ENCODE data around the gene RPS6KA5. TPM values are rescaled to one million over a fixed set of nuclear protein-coding genes. Genes with fewer than 3 reads are reported as not detected.
A peak's percentile ranks its signal among the peaks of the same experiment; 100 is the strongest.

Gene RPS6KA5
- total and polyA plus RNA-seq, 9 of the 15 experiments (the other 6 are each of a cell fraction or from before 2014, with no cell fraction given) = 0.88 to 7.7 (median 4.7) TPM

DNA sequence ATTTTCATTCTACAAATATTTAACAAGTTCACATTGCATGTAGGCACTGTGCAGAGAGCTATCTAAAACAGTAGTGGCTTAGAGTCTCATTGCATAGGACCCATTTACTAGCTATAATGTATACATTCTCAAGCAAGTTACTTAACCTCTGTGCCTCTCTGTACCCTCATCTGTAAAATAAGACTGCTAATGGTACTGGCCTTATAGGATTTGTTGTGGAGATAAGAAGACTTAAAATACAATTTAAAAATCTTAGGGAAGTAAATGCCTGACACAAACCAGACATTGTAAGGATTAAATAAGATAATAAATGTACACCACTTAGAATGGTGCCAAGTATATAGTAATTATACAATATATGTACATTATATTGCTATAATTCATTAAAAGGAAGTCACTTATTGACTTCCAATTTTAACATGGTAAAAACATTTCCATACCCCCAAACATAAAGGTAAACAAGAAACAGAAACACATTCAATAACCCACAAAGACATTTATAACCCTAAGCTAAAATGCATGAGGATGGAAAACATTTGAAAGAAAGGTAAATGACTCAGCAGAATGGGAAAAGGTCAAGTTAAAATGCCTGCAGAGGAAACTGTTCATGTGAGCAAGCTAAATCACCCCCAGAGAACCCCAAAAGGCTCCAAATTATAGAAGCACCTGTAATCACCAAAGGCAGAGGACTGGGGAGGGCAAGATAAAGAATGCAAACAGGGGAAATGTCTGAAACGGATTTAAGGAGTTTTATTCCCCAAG is 30.8 kb downstream of the RPS6KA5 start:
- Histone ChIP-seq H3K9me1 (ENCODE audit: control insufficient read depth, insufficient read depth, low read length) (no peaks in the 10 kb centered on the region), H3K4me1 (replicated peaks in 1 of 2; ENCODE audit: control insufficient read depth in 2 of 2, insufficient read depth in 2 of 2, low read length in 2 of 2) (peaks cover 0 to 18% of the 10 kb centered on the region in 2 experiments; a peak in 4 of 5 replicates), H3K27ac (ENCODE audit: extremely low read depth, low read depth, low read length) (peak overlapping the region; percentile 67; the same call in 1 of the 3 replicates), H3K4me2 (ENCODE audit: insufficient read depth, low read length) (peak overlapping the region; percentile 37; the same call in 1 of the 2 replicates), H3K27me3 (ENCODE audit: control insufficient read depth in 2 of 2, insufficient read depth in 2 of 2, low read length in 2 of 2) (no peaks in the 10 kb centered on the region), H3K4me3 (no peak overlapping the region), H3K9me3 (replicated peaks; ENCODE audit: control insufficient read depth, insufficient read depth, low read depth, low read length) (no peaks in the 10 kb centered on the region), H3K79me2 (ENCODE audit: control insufficient read depth, insufficient read depth, low read length) (peaks cover 19% of the 10 kb centered on the region; the same call in 2 of the 3 replicates), H3K9ac (ENCODE audit: insufficient read depth in 1 of 2, low read depth in 2 of 2, low read length in 2 of 2) (peak overlapping the region in 1 of 2 experiments; percentile 16; a peak in 1 of 4 replicates), H3K36me3 (ENCODE audit: control insufficient read depth, insufficient read depth, low read length) (no peaks in the 10 kb centered on the region), H2AFZ (ENCODE audit: low read depth, low read length) (peak overlapping the region; percentile 59), H4K20me1 (replicated peaks; ENCODE audit: control insufficient read depth, insufficient read depth, low read length) (no peaks in the 10 kb centered on the region)
- FAIRE-seq = peak; percentile 59
- intact Hi-C loops (cut with micrococcal nuclease) (no loop called here), in situ Hi-C loops (cut with MboI) (no loop called here)
- peak; percentile 65 for ATAC-seq
- ChIA-PET POLR2A (no interaction called here), CTCF (ENCODE audit: low intra/inter-chr PET ratio) (no interaction called here)
- no TSS peak for BruUV-seq (replicated peaks)
- TF ChIP-seq ZNF316 (IDR thresholded peaks at IDR 0.05) (peak; percentile 97), ZNF263 (CRISPR knock-in tag; IDR thresholded peaks at IDR 0.05; ENCODE audit: borderline replicate concordance) (no peak), ZFP91 (CRISPR knock-in tag; IDR thresholded peaks at IDR 0.05) (no peak), NR2C2 (CRISPR knock-in tag; IDR thresholded peaks at IDR 0.05) (no peak), NR2C2 (tag; IDR thresholded peaks at IDR 0.05) (peak; percentile 34; the same call in 1 of the 2 replicates), MAFK (IDR thresholded peaks at IDR 0.05; ENCODE audit: low read length) (peak; percentile 77; the same call in 1 of the 2 replicates), NFE2 (IDR thresholded peaks at IDR 0.05; ENCODE audit: low read depth) (peak; percentile 94), DPF2 (IDR thresholded peaks at IDR 0.05) (peak; percentile 35; the same call in 1 of the 2 replicates), MAFG (tag; conservative IDR thresholded peaks at IDR 0.05) (peak; percentile 93), ARID1B (IDR thresholded peaks at IDR 0.05) (peak; percentile 39), MAFF (IDR thresholded peaks at IDR 0.05; ENCODE audit: low read length) (peak; percentile 90), CBFA2T3 (IDR thresholded peaks at IDR 0.05) (peak; percentile 37), CTBP1 (IDR thresholded peaks at IDR 0.05; ENCODE audit: borderline replicate concordance) (no peak), ZNF134 (CRISPR knock-in tag; conservative IDR thresholded peaks at IDR 0.05) (no peak), NFE2L1 (tag; IDR thresholded peaks at IDR 0.05; ENCODE audit: borderline replicate concordance, low read depth) (peak; percentile 77), C11orf30 (IDR thresholded peaks at IDR 0.05; ENCODE audit: low read depth) (peak; percentile 90), ZNF41 (CRISPR knock-in tag; conservative IDR thresholded peaks at IDR 0.05) (no peak), SMARCA4 (IDR thresholded peaks at IDR 0.05) (peak; percentile 54)
- TF ChIP-seq, protein P1, sequence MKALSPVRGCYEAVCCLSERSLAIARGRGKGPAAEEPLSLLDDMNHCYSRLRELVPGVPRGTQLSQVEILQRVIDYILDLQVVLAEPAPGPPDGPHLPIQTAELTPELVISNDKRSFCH (CRISPR knock-in tag; IDR thresholded peaks at IDR 0.05) = no peak
- TF ChIP-seq, protein P1 (tag; IDR thresholded peaks at IDR 0.05) = 0 out of 2 replicates have a peak, but pooled peaks have one; percentile 54
- DNase-seq (ENCODE audit: extremely low read depth in 1 of 4, low spot score in 3 of 4) = peak in 2 of 4 experiments; percentile 13 to 37
- 0% methylated on average over 1 of the region's 1 CpG for WGBS (ENCODE audit: insufficient coverage, low coverage, missing lambda C conversion rate)
